ENCODE results near the gene CSNK1G1.

DNA sequence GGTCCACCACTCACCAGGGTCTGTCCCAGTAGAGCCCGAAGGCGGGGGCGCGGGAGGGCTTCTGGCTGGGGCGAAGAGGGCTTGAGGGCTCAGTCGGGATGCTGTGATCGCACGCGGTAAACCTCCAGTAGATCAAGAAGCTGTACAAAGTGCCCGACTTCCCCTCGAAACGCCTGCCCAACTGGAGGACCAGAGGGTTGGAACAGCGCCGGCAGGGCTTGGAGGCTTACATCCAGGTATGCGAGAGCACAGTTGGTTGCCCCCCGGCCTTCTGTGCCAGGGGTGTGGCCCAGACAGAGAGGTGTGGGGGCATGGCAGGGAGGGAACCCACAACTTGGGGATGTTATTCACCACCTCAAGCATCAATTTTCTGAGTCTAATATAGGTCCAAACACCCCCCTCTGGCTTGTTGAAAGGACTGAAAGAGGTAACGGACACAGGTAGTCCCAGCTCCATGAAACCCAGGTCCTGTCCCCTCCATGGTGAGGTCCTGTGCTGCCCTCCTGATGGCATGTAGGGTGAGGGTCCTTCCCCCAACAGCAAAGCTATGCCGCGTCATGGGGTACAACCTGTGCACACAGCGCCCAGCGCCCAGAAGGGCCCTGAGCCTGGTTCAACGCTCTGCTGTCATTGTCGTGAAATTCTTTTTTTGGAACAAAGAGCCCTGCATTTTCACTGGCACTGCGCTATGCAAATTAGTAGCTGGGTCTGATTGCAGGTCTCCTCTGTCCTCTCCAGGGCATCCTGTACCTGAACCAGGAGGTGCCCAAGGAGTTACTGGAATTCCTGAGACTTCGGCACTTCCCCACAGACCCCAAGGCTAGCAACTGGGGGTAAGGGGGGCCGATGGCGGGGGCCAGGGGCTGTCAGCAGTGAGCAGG, 203.2 kb downstream of the CSNK1G1 start:
- TF ChIP-seq, protein P1, sequence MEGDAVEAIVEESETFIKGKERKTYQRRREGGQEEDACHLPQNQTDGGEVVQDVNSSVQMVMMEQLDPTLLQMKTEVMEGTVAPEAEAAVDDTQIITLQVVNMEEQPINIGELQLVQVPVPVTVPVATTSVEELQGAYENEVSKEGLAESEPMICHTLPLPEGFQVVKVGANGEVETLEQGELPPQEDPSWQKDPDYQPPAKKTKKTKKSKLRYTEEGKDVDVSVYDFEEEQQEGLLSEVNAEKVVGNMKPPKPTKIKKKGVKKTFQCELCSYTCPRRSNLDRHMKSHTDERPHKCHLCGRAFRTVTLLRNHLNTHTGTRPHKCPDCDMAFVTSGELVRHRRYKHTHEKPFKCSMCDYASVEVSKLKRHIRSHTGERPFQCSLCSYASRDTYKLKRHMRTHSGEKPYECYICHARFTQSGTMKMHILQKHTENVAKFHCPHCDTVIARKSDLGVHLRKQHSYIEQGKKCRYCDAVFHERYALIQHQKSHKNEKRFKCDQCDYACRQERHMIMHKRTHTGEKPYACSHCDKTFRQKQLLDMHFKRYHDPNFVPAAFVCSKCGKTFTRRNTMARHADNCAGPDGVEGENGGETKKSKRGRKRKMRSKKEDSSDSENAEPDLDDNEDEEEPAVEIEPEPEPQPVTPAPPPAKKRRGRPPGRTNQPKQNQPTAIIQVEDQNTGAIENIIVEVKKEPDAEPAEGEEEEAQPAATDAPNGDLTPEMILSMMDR (IDR thresholded peaks at IDR 0.05; ENCODE audit: low read depth, low read length, poor library complexity, severe bottlenecking), result no peak
- no peak for TF ChIP-seq EZH2phosphoT487 (IDR thresholded peaks at IDR 0.05; ENCODE audit: borderline replicate concordance, low read length)
